HCT116 (cell line): Measurements from ENCODE around the gene UQCC5.

Source experiments
- CTCF ChIP-seq, 3 experiments: fragments of 200-600 bp in 1 of 3; sonication (generic) in 1 of 3; IDR thresholded peaks in 2 of 3; conservative IDR thresholded peaks in 1 of 3; 2 replicates each; pipeline ENCODE4 v1.5.1; 2012 to 2017; ENCODE audit warnings: low read depth in 2 of 3, low read length in 2 of 3, antibody characterized with exemption in 1 of 3, borderline replicate concordance in 1 of 3, control low read depth in 1 of 3, mild to moderate bottlenecking in 1 of 3, mixed read lengths in 1 of 3, mixed run types in 1 of 3, moderate library complexity in 1 of 3; ENCODE audit not compliant: insufficient read depth in 1 of 3
- EZH2 ChIP-seq: fragments of 200-600 bp; sonication (generic); IDR thresholded peaks from 2 replicates; pipeline ENCODE4 v1.6.1; 2017; ENCODE audit warnings: antibody characterized with exemption, mixed run types
- JUND ChIP-seq: IDR thresholded peaks from 2 replicates; pipeline ENCODE4 v1.6.1; 2012
- MAX ChIP-seq: IDR thresholded peaks from 2 replicates; pipeline ENCODE4 v1.6.1; 2012
- POLR2AphosphoS5 ChIP-seq: IDR thresholded peaks from 2 replicates; pipeline ENCODE4 v1.6.1; 2011; ENCODE audit warnings: mild to moderate bottlenecking, low read depth, low read length, moderate library complexity
- REST ChIP-seq: IDR thresholded peaks from 2 replicates; pipeline ENCODE4 v1.6.1; 2012; ENCODE audit warnings: low read depth
- YY1 ChIP-seq: IDR thresholded peaks from 2 replicates; pipeline ENCODE4 v1.6.1; 2011; ENCODE audit warnings: low read length, low read depth, moderate library complexity, mild to moderate bottlenecking; ENCODE audit not compliant: insufficient replicate concordance; ENCODE audit errors: extremely low read depth
- ZBTB33 ChIP-seq: IDR thresholded peaks from 2 replicates; pipeline ENCODE4 v1.6.1; 2011; ENCODE audit warnings: mild to moderate bottlenecking, low read length, moderate library complexity; ENCODE audit not compliant: insufficient replicate concordance; ENCODE audit errors: extremely low read depth

- TF ChIP-seq CTCF (IDR thresholded peaks at IDR 0.05 in 2 of 3, conservative IDR thresholded peaks at IDR 0.05 in 1 of 3; ENCODE audit: borderline replicate concordance in 1 of 3, insufficient read depth in 1 of 3, low read depth in 2 of 3, low read length in 2 of 3) (no peak), JUND (no peak), ZBTB33 (no peak), YY1 (no peak), POLR2AphosphoS5 (no peak), REST (no peak), EZH2 (no peak), MAX (no peak)
Observed at GRCh38 chr3:52493232-52494017, 43.0 kb upstream of the UQCC5 start.
